Measurements from ENCODE around the gene HAUS5. TPM values are rescaled to one million over a fixed set of nuclear protein-coding genes. Genes with fewer than 3 reads are reported as not detected.

Gene HAUS5
- total and polyA plus RNA-seq, 10 of the 15 experiments (the other 5 are each of a cell fraction or from before 2014, with no cell fraction given), result 3.1 to 32.6 (median 17.6) TPM

- no peak; the same call in 1 of the 2 replicates for TF ChIP-seq EED (IDR thresholded peaks at IDR 0.05; ENCODE audit: low read depth)
- TF ChIP-seq STAT3 (IDR thresholded peaks at IDR 0.05; ENCODE audit: low read depth, low read length), result no peak
- TF ChIP-seq TCF7 (IDR thresholded peaks at IDR 0.05; ENCODE audit: borderline replicate concordance), result no peak
- TF ChIP-seq DPF2 (IDR thresholded peaks at IDR 0.05), result peak; percentile 85
- TF ChIP-seq NKRF (conservative IDR thresholded peaks at IDR 0.05), result peak; percentile 93
- peak; percentile 62 for TF ChIP-seq CHD2 (IDR thresholded peaks at IDR 0.05; ENCODE audit: borderline replicate concordance, low read depth, low read length)
These were observed at the start of gene HAUS5 (continued) for GRCh38 chr19:35612559-35613321.

GRCh38 chr19:35562776-35563175 lies 49.8 kb upstream of the HAUS5 start:
- Histone ChIP-seq H3K27me3 (replicated peaks in 1 of 2; ENCODE audit: control insufficient read depth in 2 of 2, insufficient read depth in 2 of 2, low read length in 1 of 2) (no peaks in the 10 kb centered on the region; a peak in 1 of 4 replicates), H2AFZ (ENCODE audit: control insufficient read depth, low read depth, low read length) (no peak overlapping the region), H3K4me2 (ENCODE audit: control insufficient read depth, insufficient read depth) (no peak overlapping the region), H3K36me3 (ENCODE audit: control insufficient read depth in 2 of 2, insufficient read depth in 2 of 2, low read length in 1 of 2) (no peaks in the 10 kb centered on the region), H3K4me1 (ENCODE audit: control insufficient read depth, insufficient read depth, low read length) (peaks cover 30% of the 10 kb centered on the region), H3K79me2 (ENCODE audit: control insufficient read depth, insufficient read depth, low read length) (no peaks in the 10 kb centered on the region), H3K27ac (ENCODE audit: control insufficient read depth, insufficient read depth) (no peak overlapping the region), H3K9me3 (replicated peaks; ENCODE audit: control insufficient read depth, insufficient read depth, low read length) (no peaks in the 10 kb centered on the region; the same call in 2 of the 3 replicates), H3K4me3 (no peak overlapping the region), H4K20me1 (ENCODE audit: control insufficient read depth, insufficient read depth) (no peaks in the 10 kb centered on the region), H3K9ac (ENCODE audit: control insufficient read depth, insufficient read depth, low read length) (no peak overlapping the region)
- BruUV-seq (replicated peaks), result no TSS peak
- no peak for ATAC-seq
- intact Hi-C loops (cut with micrococcal nuclease; ENCODE audit: unreplicated experiment) (no loop called here), in situ Hi-C loops (cut with MboI) (no loop called here)
- WGBS (ENCODE audit: insufficient coverage, insufficient replicate concordance, low lambda C conversion rate, missing lambda C conversion rate), result 0% methylated on average over 1 of the region's 2 CpGs
- DNase-seq (ENCODE audit: low read depth, low spot score), result no peak
- ChIA-PET RAD21 (ENCODE audit: unreplicated experiment) (no interaction called here), SMC1A (ENCODE audit: uncharacterized antibody, unreplicated experiment) (no interaction called here), CTCF (interaction anchor here (0.6 kb wide), 2 partner anchors 16 to 513 kb away, joined by 3 read pairs; no protein-coding TSS in a partner anchor), POLR2A (interaction anchor here (0.6 kb wide), 1 partner anchor 30 kb away, joined by 10 read pairs; no protein-coding TSS in a partner anchor)
- no peak for FAIRE-seq
- TF ChIP-seq YY1 (IDR thresholded peaks at IDR 0.05; ENCODE audit: low read depth, low read length) (no peak), MYB (IDR thresholded peaks at IDR 0.05; ENCODE audit: borderline replicate concordance, low read depth, low read length) (no peak), SREBF1 (IDR thresholded peaks at IDR 0.05; ENCODE audit: low read length) (no peak), CREM (IDR thresholded peaks at IDR 0.05; ENCODE audit: low read depth) (no peak), HDAC6 (IDR thresholded peaks at IDR 0.05; ENCODE audit: unreplicated experiment) (no peak), ZZZ3 (IDR thresholded peaks at IDR 0.05; ENCODE audit: control insufficient read depth, insufficient read length, low read depth) (no peak), E2F8 (IDR thresholded peaks at IDR 0.05; ENCODE audit: low read depth, partially characterized antibody) (no peak), CREB1 (IDR thresholded peaks at IDR 0.05; ENCODE audit: low read depth) (no peak), ETV6 (conservative IDR thresholded peaks at IDR 0.05 in 1 of 2, IDR thresholded peaks at IDR 0.05 in 1 of 2; ENCODE audit: borderline replicate concordance in 1 of 2, low read depth in 1 of 2) (no peak), USF2 (IDR thresholded peaks at IDR 0.05; ENCODE audit: borderline replicate concordance, low read depth, low read length) (no peak), SRF (IDR thresholded peaks at IDR 0.05; ENCODE audit: low read depth in 2 of 2, low read length in 2 of 2) (no peak), SIX5 (IDR thresholded peaks at IDR 0.05; ENCODE audit: low read depth, low read length, severe bottlenecking) (no peak)
